ENCODE data around the gene TFG. TPM values are rescaled to one million over a fixed set of nuclear protein-coding genes. Genes with fewer than 3 reads are reported as not detected.

TFG gene
- total and polyA plus RNA-seq, 2 of the 4 experiments (the other 2 are of a cell fraction) = 47.7 to 165 TPM

GRCh38 chr3:100717063-100717462, 7.8 kb downstream of the TFG start:
- Histone ChIP-seq H4K91ac (ENCODE audit: insufficient read depth, low read depth, low read length) (no peak overlapping the region), H3K79me1 (ENCODE audit: low read depth in 1 of 2, low read length in 2 of 2) (peaks cover 9 to 52% of the 10 kb centered on the region in 2 experiments), H3K9ac (ENCODE audit: low read depth, low read length) (no peak overlapping the region), H2AK9ac (replicated peaks; ENCODE audit: low read depth, low read length, poor library complexity) (no peak overlapping the region), H3K27ac (ENCODE audit: insufficient read depth, low read length) (no peak overlapping the region), H3K27me3 (ENCODE audit: control insufficient read depth, insufficient read depth, low read length) (no peaks in the 10 kb centered on the region), H2BK120ac (ENCODE audit: low read depth, low read length) (no peak overlapping the region), H3K23ac (ENCODE audit: low read depth, low read length) (no peak overlapping the region), H2BK15ac (ENCODE audit: low read depth, low read length) (no peak overlapping the region), H2AFZ (replicated peaks; ENCODE audit: low read length, poor library complexity) (no peak overlapping the region), H3K4me1 (ENCODE audit: control insufficient read depth, insufficient read depth, low read length) (peaks cover 5% of the 10 kb centered on the region; the same call in 1 of the 2 replicates), H2AK5ac (ENCODE audit: low read depth, low read length) (no peak overlapping the region), H3K4ac (ENCODE audit: low read depth, low read length) (no peak overlapping the region), H3K9me1 (ENCODE audit: insufficient read depth, low read length) (peaks cover 9% of the 10 kb centered on the region), H3K4me3 (ENCODE audit: insufficient read depth, low read depth, low read length) (no peak overlapping the region), H3K18ac (ENCODE audit: low read depth, low read length) (no peak overlapping the region), H3K36me3 (ENCODE audit: control insufficient read depth, insufficient read depth, low read length) (peaks cover 27% of the 10 kb centered on the region), H3K14ac (replicated peaks; ENCODE audit: low read depth, low read length) (no peak overlapping the region), H4K20me1 (ENCODE audit: insufficient read depth, low read length) (peaks cover 71% of the 10 kb centered on the region), H2BK5ac (ENCODE audit: low read depth, low read length, poor library complexity, severe bottlenecking) (peak overlapping the region; percentile 29), H3K9me3 (ENCODE audit: control insufficient read depth, insufficient read depth, low read length) (no peaks in the 10 kb centered on the region), H4K8ac (ENCODE audit: low read depth in 2 of 2, low read length in 2 of 2) (no peak overlapping the region), H3K56ac (ENCODE audit: extremely low read depth, insufficient read depth, low read length) (no peak overlapping the region), H4K5ac (ENCODE audit: low read depth, low read length) (no peak overlapping the region), H2BK20ac (ENCODE audit: low read depth, low read length) (no peak overlapping the region), H3K4me2 (ENCODE audit: low read depth, low read length) (peak overlapping the region; percentile 15; the same call in 1 of the 2 replicates)
- intact Hi-C loops (cut with micrococcal nuclease) (loop anchor here (10.0 kb wide), 1 partner anchor 332 kb away; no protein-coding TSS in a partner anchor), dilution Hi-C loops (cut with HindIII; ENCODE audit: low sequenced_read_pairs, unreplicated experiment) (no loop called here), in situ Hi-C loops (cut with MboI; ENCODE audit: low sequenced_read_pairs) (no loop called here)
- WGBS, 2 experiments (ENCODE audit: extremely low coverage in 2 of 2, insufficient read length in 1 of 2) = 80% methylated on average over 1 of the region's 2 CpGs; no CpG with 5 or more reads in 1 of the 2 experiments
- no TSS peak for BruUV-seq (replicated peaks)
- ATAC-seq (ENCODE audit: low read depth) (no peak), DNase-seq (no peak)
- CTCF ChIA-PET = no interaction called here
- TF ChIP-seq MAZ (IDR thresholded peaks at IDR 0.05; ENCODE audit: borderline replicate concordance, low read depth, low read length) (no peak), MXI1 (IDR thresholded peaks at IDR 0.05; ENCODE audit: borderline replicate concordance, low read depth, low read length) (no peak), RAD21 (IDR thresholded peaks at IDR 0.05; ENCODE audit: low read length) (no peak), SMC3 (IDR thresholded peaks at IDR 0.05; ENCODE audit: low read depth, low read length) (no peak), FOS (IDR thresholded peaks at IDR 0.05; ENCODE audit: low read depth, low read length) (no peak), MAFK (IDR thresholded peaks at IDR 0.05; ENCODE audit: low read depth, low read length) (no peak), CHD1 (IDR thresholded peaks at IDR 0.05; ENCODE audit: low read depth, low read length) (no peak)
- POLR2A ChIA-PET (ENCODE audit: unreplicated experiment) = no interaction called here

All from IMR-90 (cell line).